K562 (cell line): ENCODE measurements around the gene CSTB. TPM values are rescaled to one million over a fixed set of nuclear protein-coding genes. Genes with fewer than 3 reads are reported as not detected.

Source experiments
- ARID2 ChIP-seq: fragments of 450-650 bp; IDR thresholded peaks from 2 replicates; pipeline ENCODE4 v1.6.1; 2017; ENCODE audit warnings: antibody characterized with exemption, mild to moderate bottlenecking
- E2F4 ChIP-seq: sonication (generic); formaldehyde crosslinking; IDR thresholded peaks from 2 replicates; pipeline ENCODE4 v1.8.0; 2022; ENCODE audit warnings: mild to moderate bottlenecking, low read depth, missing genetic modification reagents
- E2F6 ChIP-seq, 2 experiments: IDR thresholded peaks; 2 replicates each; pipeline ENCODE4 v1.6.1; 2011; ENCODE audit warnings: borderline replicate concordance in 1 of 2, control low read depth in 1 of 2, low read depth in 1 of 2, low read length in 1 of 2, mild to moderate bottlenecking in 1 of 2, mixed read lengths in 1 of 2, moderate library complexity in 1 of 2; ENCODE audit not compliant: insufficient read depth in 1 of 2, insufficient read length in 1 of 2, poor library complexity in 1 of 2, severe bottlenecking in 1 of 2; ENCODE audit errors: extremely low read depth in 1 of 2
- ESRRA ChIP-seq: fragments of 450-650 bp; IDR thresholded peaks from 2 replicates; pipeline ENCODE4 v1.6.1; 2014; ENCODE audit warnings: low read depth, mild to moderate bottlenecking, moderate library complexity, borderline replicate concordance
- MYBL2 ChIP-seq, 2 experiments: fragments of 450-650 bp in 1 of 2; sonication (generic) in 1 of 2; formaldehyde crosslinking in 1 of 2; IDR thresholded peaks; 2 replicates each; pipeline versions ENCODE4 v1.6.1 to v1.8.1; 2017 to 2022; ENCODE audit warnings: borderline replicate concordance in 1 of 2, inconsistent platforms in 1 of 2, low read depth in 1 of 2, mild to moderate bottlenecking in 1 of 2, missing genetic modification reagents in 1 of 2, moderate library complexity in 1 of 2
- PCBP2 ChIP-seq: fragments of 200-400 bp; formaldehyde crosslinking; IDR thresholded peaks from 2 replicates; pipeline ENCODE4 v1.6.1; 2018; ENCODE audit warnings: low read length, low read depth, mild to moderate bottlenecking, moderate library complexity; ENCODE audit not compliant: poor library complexity, severe bottlenecking
- POLR2G ChIP-seq: fragments of 200-400 bp; formaldehyde crosslinking; IDR thresholded peaks from 2 replicates; pipeline ENCODE4 v1.6.1; 2017; ENCODE audit warnings: low read depth, mild to moderate bottlenecking, antibody characterized with exemption, low read length, moderate library complexity
- RBFOX2 ChIP-seq: fragments of 200-400 bp; formaldehyde crosslinking; IDR thresholded peaks from 2 replicates; pipeline ENCODE4 v1.6.1; 2017; ENCODE audit warnings: low read depth, mild to moderate bottlenecking, low read length, moderate library complexity
- RBM15 ChIP-seq: fragments of 200-400 bp; formaldehyde crosslinking; IDR thresholded peaks from 2 replicates; pipeline ENCODE4 v1.6.1; 2018; ENCODE audit warnings: mild to moderate bottlenecking, low read length, moderate library complexity; ENCODE audit not compliant: insufficient read depth
- RBM39 ChIP-seq: fragments of 200-400 bp; formaldehyde crosslinking; optimal IDR thresholded peaks from 2 replicates; pipeline ENCODE3; 2018; ENCODE audit warnings: low read depth, low read length
- SMARCC2 ChIP-seq: fragments of 450-650 bp; IDR thresholded peaks from 2 replicates; pipeline ENCODE4 v1.6.1; 2017; ENCODE audit warnings: antibody characterized with exemption, moderate library complexity, mild to moderate bottlenecking, low read depth
- TEAD1 ChIP-seq, 2 experiments: fragments of 450-650 bp in 1 of 2; sonication (generic) in 1 of 2; formaldehyde crosslinking; IDR thresholded peaks; 2 replicates each; pipeline versions ENCODE4 v1.4.0 to v1.8.0; 2020 to 2022; ENCODE audit warnings: mild to moderate bottlenecking in 2 of 2, missing genetic modification reagents in 1 of 2
- ZNF23 ChIP-seq: fragments of 250-450 bp; sonication (Bioruptor Pico); IDR thresholded peaks from 2 replicates; pipeline ENCODE4 v1.4.0; 2020; ENCODE audit warnings: mild to moderate bottlenecking
- ZNF639 ChIP-seq, 2 experiments: fragments of 200-800 bp in 1 of 2; sonication (Bioruptor generic) in 1 of 2; sonication (generic) in 1 of 2; formaldehyde crosslinking in 1 of 2; IDR thresholded peaks in 1 of 2; conservative IDR thresholded peaks in 1 of 2; 2 replicates each; pipeline versions ENCODE4 v1.5.0 to v1.6.1; 2016 to 2020; ENCODE audit warnings: missing compliant biosample characterization in 1 of 2, missing genetic modification characterization in 1 of 2, missing genetic modification reagents in 1 of 2
- ZNF696 ChIP-seq: fragments of 250-450 bp; sonication (Bioruptor Pico); conservative IDR thresholded peaks from 2 replicates; pipeline ENCODE4 v1.4.0; 2020; ENCODE audit warnings: mild to moderate bottlenecking, moderate library complexity
- ZNF764 ChIP-seq: fragments of 250-450 bp; sonication (Bioruptor Pico); IDR thresholded peaks from 2 replicates; pipeline ENCODE4 v1.4.0; 2020; ENCODE audit warnings: low read depth, mild to moderate bottlenecking, moderate library complexity
- polyA plus RNA-seq, 8 experiments: library from polyadenylated mRNA; depleted of rRNA in 4 of 8; stranded (reverse) in 5 of 8; unstranded in 3 of 8; fragments of >200 nt; fragmentation: Nextera tagmentation in 2 of 8; fragmentation: Illumina TruSeq in 1 of 8; extraction: Ambion mirVana in 2 of 8; extraction: Trizol in 1 of 8; gene quantifications; 2 replicates each; pipeline versions ENCODE4 v1.2.1 to v1.2.3, GENCODE V29; 2011 to 2014; ENCODE audit warnings: inconsistent platforms in 1 of 8, missing spikeins in 1 of 8
- total RNA-seq, 7 experiments: library from RNA; depleted of rRNA in 6 of 7; stranded (reverse); fragments of >200 nt in 6 of 7; fragmentation: Illumina TruSeq in 2 of 7; extraction: Trizol in 2 of 7; gene quantifications; 2 replicates each; pipeline versions ENCODE4 v1.2.1 to v1.2.3, GENCODE V29; 2011 to 2021; ENCODE audit warnings: low replicate concordance in 1 of 7
- TF ChIP-seq, protein P1 (sequence below): fragments of 250-450 bp; sonication (Bioruptor Pico); IDR thresholded peaks from 2 replicates; pipeline ENCODE4 v1.9.0; 2021; ENCODE audit warnings: mild to moderate bottlenecking, inconsistent platforms

Gene CSTB
- total and polyA plus RNA-seq, 9 of the 15 experiments (the other 6 are each of a cell fraction or from before 2014, with no cell fraction given), result 12.4 to 65.0 (median 31.7) TPM

GRCh38 chr21:43803558-43804300, 27.6 kb upstream of the CSTB start (continued):
- TF ChIP-seq, protein P1, sequence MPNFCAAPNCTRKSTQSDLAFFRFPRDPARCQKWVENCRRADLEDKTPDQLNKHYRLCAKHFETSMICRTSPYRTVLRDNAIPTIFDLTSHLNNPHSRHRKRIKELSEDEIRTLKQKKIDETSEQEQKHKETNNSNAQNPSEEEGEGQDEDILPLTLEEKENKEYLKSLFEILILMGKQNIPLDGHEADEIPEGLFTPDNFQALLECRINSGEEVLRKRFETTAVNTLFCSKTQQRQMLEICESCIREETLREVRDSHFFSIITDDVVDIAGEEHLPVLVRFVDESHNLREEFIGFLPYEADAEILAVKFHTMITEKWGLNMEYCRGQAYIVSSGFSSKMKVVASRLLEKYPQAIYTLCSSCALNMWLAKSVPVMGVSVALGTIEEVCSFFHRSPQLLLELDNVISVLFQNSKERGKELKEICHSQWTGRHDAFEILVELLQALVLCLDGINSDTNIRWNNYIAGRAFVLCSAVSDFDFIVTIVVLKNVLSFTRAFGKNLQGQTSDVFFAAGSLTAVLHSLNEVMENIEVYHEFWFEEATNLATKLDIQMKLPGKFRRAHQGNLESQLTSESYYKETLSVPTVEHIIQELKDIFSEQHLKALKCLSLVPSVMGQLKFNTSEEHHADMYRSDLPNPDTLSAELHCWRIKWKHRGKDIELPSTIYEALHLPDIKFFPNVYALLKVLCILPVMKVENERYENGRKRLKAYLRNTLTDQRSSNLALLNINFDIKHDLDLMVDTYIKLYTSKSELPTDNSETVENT, result no peak
- TF ChIP-seq POLR2G (peak; percentile 45), MYBL2 (IDR thresholded peaks at IDR 0.05; ENCODE audit: low read depth) (no peak), MYBL2 (CRISPR knock-in tag; IDR thresholded peaks at IDR 0.05; ENCODE audit: borderline replicate concordance) (no peak), ARID2 (no peak), RBM39 (no peak), ESRRA (peak; percentile 32; the same call in 1 of the 2 replicates), SMARCC2 (no peak), E2F6 (IDR thresholded peaks at IDR 0.05; ENCODE audit: borderline replicate concordance in 1 of 2, extremely low read depth in 1 of 2, insufficient read depth in 1 of 2, insufficient read length in 1 of 2, low read depth in 1 of 2, low read length in 1 of 2, poor library complexity in 1 of 2, severe bottlenecking in 1 of 2) (no peak), ZNF23 (CRISPR knock-in tag) (no peak), ZNF696 (CRISPR knock-in tag) (no peak), E2F4 (CRISPR knock-in tag) (no peak), ZNF764 (CRISPR knock-in tag) (no peak), RBM15 (no peak), TEAD1 (CRISPR knock-in tag; IDR thresholded peaks at IDR 0.05) (no peak), ZNF639 (CRISPR knock-in tag; conservative IDR thresholded peaks at IDR 0.05 in 1 of 2, IDR thresholded peaks at IDR 0.05 in 1 of 2) (no peak), RBFOX2 (peak; percentile 28; the same call in 1 of the 2 replicates), PCBP2 (no peak)
